Measurements from ENCODE around the gene LRTM1.

LRTM1 gene

GRCh38 chr3:54889731-54890130 is 38.1 kb downstream of the LRTM1 start:
- no peak for DNase-seq

- no peak for DNase-seq
Observed at GRCh38 chr3:54888873-54889272, 39.0 kb downstream of the LRTM1 start.

- no peak for DNase-seq
Observed at GRCh38 chr3:54888162-54888561, 39.7 kb downstream of the LRTM1 start.

GRCh38 chr3:54882129-54882833 is 45.6 kb downstream of the LRTM1 start:
- no peak for DNase-seq

GRCh38 chr3:54878145-54878544 is 49.7 kb downstream of the LRTM1 start:
- no peak for DNase-seq

GRCh38 chr3:54877730-54878129 is 50.1 kb downstream of the LRTM1 start:
- no peak for DNase-seq

GRCh38 chr3:54876694-54877093 is 51.2 kb downstream of the LRTM1 start:
- no peak for DNase-seq

- DNase-seq = no peak
Observed at GRCh38 chr3:54875596-54876268, 52.1 kb downstream of the LRTM1 start.

- DNase-seq = no peak
Observed at GRCh38 chr3:54874816-54875556, 52.9 kb downstream of the LRTM1 start.

- DNase-seq = no peak
Observed at GRCh38 chr3:54873059-54874010, 54.5 kb downstream of the LRTM1 start.

- DNase-seq = no peak
Observed at GRCh38 chr3:54871867-54872266, 56.0 kb downstream of the LRTM1 start.

- DNase-seq = no peak
Observed at GRCh38 chr3:54870423-54870822, 57.4 kb downstream of the LRTM1 start.

All from GOT3 (cell line).